HL-60 (cell line): Measurements from ENCODE around the gene THRB.

Source experiments
- DNase-seq, 2 experiments: peaks; one replicate each; pipeline ENCODE4 v3.0.0-alpha.2; 2010 to 2020; ENCODE audit warnings: low read depth in 1 of 2, low spot score in 1 of 2
- H3K27ac ChIP-seq: fragments of 250-450 bp; sonication (Bioruptor Pico); replicated peaks from 2 replicates; pipeline ENCODE4 v1.5.1; 2020; ENCODE audit warnings: mild to moderate bottlenecking, moderate library complexity
- H3K27me3 ChIP-seq: fragments of 250-450 bp; sonication (Bioruptor Pico); 2 replicates; pipeline ENCODE4 v1.5.1; 2021; ENCODE audit warnings: mild to moderate bottlenecking, moderate library complexity; ENCODE audit not compliant: insufficient read depth, poor library complexity, severe bottlenecking
- H3K4me3 ChIP-seq: replicated peaks from 2 replicates; pipeline ENCODE4 v1.5.1; 2011; ENCODE audit warnings: mild to moderate bottlenecking, control low read depth, low read length; ENCODE audit not compliant: insufficient read depth
- CTCF ChIP-seq: IDR thresholded peaks from one replicate; pipeline ENCODE4 v1.5.1; 2011; ENCODE audit warnings: low read length, control low read depth, inconsistent platforms; ENCODE audit not compliant: insufficient read depth
- GABPA ChIP-seq: IDR thresholded peaks from 2 replicates; pipeline ENCODE4 v1.6.1; 2012; ENCODE audit warnings: low read depth
- POLR2AphosphoS5 ChIP-seq: IDR thresholded peaks from 2 replicates; pipeline ENCODE4 v1.6.1; 2012; ENCODE audit warnings: low read depth
- SPI1 ChIP-seq: IDR thresholded peaks from 2 replicates; pipeline ENCODE4 v1.6.1; 2012; ENCODE audit warnings: low read depth, mild to moderate bottlenecking, borderline replicate concordance
- TF ChIP-seq, protein P1 (sequence below): IDR thresholded peaks from 2 replicates; pipeline ENCODE4 v1.6.1; 2012; ENCODE audit warnings: low read depth; ENCODE audit not compliant: insufficient replicate concordance

The THRB gene

GRCh38 chr3:24154013-24154695, 340.5 kb downstream of the THRB start:
- Histone ChIP-seq H3K27me3 (peaks cover 4% of the 10 kb centered on the region), H3K4me3 (no peak overlapping the region), H3K27ac (no peak overlapping the region)
- no peak for TF ChIP-seq GABPA
- no peak for TF ChIP-seq POLR2AphosphoS5
- TF ChIP-seq, protein P1, sequence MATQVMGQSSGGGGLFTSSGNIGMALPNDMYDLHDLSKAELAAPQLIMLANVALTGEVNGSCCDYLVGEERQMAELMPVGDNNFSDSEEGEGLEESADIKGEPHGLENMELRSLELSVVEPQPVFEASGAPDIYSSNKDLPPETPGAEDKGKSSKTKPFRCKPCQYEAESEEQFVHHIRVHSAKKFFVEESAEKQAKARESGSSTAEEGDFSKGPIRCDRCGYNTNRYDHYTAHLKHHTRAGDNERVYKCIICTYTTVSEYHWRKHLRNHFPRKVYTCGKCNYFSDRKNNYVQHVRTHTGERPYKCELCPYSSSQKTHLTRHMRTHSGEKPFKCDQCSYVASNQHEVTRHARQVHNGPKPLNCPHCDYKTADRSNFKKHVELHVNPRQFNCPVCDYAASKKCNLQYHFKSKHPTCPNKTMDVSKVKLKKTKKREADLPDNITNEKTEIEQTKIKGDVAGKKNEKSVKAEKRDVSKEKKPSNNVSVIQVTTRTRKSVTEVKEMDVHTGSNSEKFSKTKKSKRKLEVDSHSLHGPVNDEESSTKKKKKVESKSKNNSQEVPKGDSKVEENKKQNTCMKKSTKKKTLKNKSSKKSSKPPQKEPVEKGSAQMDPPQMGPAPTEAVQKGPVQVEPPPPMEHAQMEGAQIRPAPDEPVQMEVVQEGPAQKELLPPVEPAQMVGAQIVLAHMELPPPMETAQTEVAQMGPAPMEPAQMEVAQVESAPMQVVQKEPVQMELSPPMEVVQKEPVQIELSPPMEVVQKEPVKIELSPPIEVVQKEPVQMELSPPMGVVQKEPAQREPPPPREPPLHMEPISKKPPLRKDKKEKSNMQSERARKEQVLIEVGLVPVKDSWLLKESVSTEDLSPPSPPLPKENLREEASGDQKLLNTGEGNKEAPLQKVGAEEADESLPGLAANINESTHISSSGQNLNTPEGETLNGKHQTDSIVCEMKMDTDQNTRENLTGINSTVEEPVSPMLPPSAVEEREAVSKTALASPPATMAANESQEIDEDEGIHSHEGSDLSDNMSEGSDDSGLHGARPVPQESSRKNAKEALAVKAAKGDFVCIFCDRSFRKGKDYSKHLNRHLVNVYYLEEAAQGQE = no peak
- no peak for TF ChIP-seq SPI1
- TF ChIP-seq CTCF = no peak
- no peak for DNase-seq

- TF ChIP-seq SPI1 (no peak), POLR2AphosphoS5 (no peak), CTCF (no peak), GABPA (no peak)
- TF ChIP-seq, protein P1 = no peak
- no peak overlapping the region for H3K4me3 ChIP-seq
- H3K27ac ChIP-seq = no peak overlapping the region
- H3K27me3 ChIP-seq = peaks cover 4% of the 10 kb centered on the region
- no peak for DNase-seq
Measured at GRCh38 chr3:24151594-24151993, 343.1 kb downstream of the THRB start.

GRCh38 chr3:24149032-24149431, 345.6 kb downstream of the THRB start:
- H3K27me3 ChIP-seq = peaks cover 7% of the 10 kb centered on the region
- no peak for DNase-seq
- no peak overlapping the region for H3K4me3 ChIP-seq
- no peak overlapping the region for H3K27ac ChIP-seq
- no peak for TF ChIP-seq SPI1
- TF ChIP-seq, protein P1 = no peak
